Heart right ventricle (tissue), 16 donors: ENCODE measurements around the gene RPL28. TPM values are rescaled to one million over a fixed set of nuclear protein-coding genes. Genes with fewer than 3 reads are reported as not detected.
"Not testable (repeated sequence)": the region's sequence is repeated elsewhere in the genome, so short reads cannot be mapped to it uniquely, and the experiment has no call there.

Experiments
- ATAC-seq, 8 donors: fragments of 200-7000 bp; cut with Tn5 transposase; one replicate each; pipeline ENCODE4 v1.9.1; 2020; ENCODE audit warnings: mild to moderate bottlenecking in 8 of 8, moderate library complexity in 8 of 8, moderate number of reproducible peaks in 1 of 8
- DNase-seq, 2 donors: peaks; one replicate each; pipeline ENCODE4 v3.0.0-alpha.2; 2020
- H3K27ac ChIP-seq, 10 donors: fragments of 200-600 bp; sonication (generic) in 2 of 10; one replicate each; pipeline versions ENCODE4 v1.5.0 to v1.8.0; 2020 to 2022; ENCODE audit warnings: mild to moderate bottlenecking in 3 of 10
- H3K27me3 ChIP-seq, 7 donors: fragments of 200-600 bp; one replicate each; pipeline ENCODE4 v1.8.0; 2021 to 2022; ENCODE audit warnings: mild to moderate bottlenecking in 2 of 7
- H3K36me3 ChIP-seq, 9 donors: fragments of 200-600 bp; sonication (generic) in 1 of 9; one replicate each; pipeline versions ENCODE4 v1.5.0 to v1.8.0; 2020 to 2022; ENCODE audit warnings: mild to moderate bottlenecking in 2 of 9
- H3K4me1 ChIP-seq, 9 donors: fragments of 200-600 bp; sonication (generic) in 1 of 9; one replicate each; pipeline versions ENCODE4 v1.5.0 to v1.8.0; 2020 to 2022; ENCODE audit warnings: mild to moderate bottlenecking in 4 of 9
- H3K4me3 ChIP-seq, 10 donors: fragments of 200-600 bp; sonication (generic) in 2 of 10; one replicate each; pipeline versions ENCODE4 v1.5.0 to v1.8.0; 2020 to 2022; ENCODE audit warnings: mild to moderate bottlenecking in 7 of 10, moderate library complexity in 2 of 10
- H3K9me3 ChIP-seq, 11 donors: fragments of 200-600 bp in 10 of 11; sonication (generic) in 2 of 11; one replicate each; pipeline versions ENCODE4 v1.5.0 to v1.8.0; 2013 to 2022; ENCODE audit warnings: mild to moderate bottlenecking in 2 of 11, control low read depth in 1 of 11, moderate library complexity in 1 of 11
- WGBS, 2 donors: extraction: QIAGEN DNeasy Blood & Tissue Kit; methylation state at CpG; one replicate each; pipeline ENCODE4 v1.1.7; 2013; ENCODE audit warnings: inconsistent platforms in 1 of 2; 5-methylcytosine and 5-hydroxymethylcytosine counted together
- intact Hi-C, 10 donors: fragments of 100-400 bp; cut with DNase I; formaldehyde crosslinking; loops; one replicate each; pipeline versions ENCODE4 v1.11.1 to v1.14.2; 2022
- polyA plus RNA-seq, 2 donors: library from polyadenylated mRNA; stranded (reverse); fragments of 200-250 nt; gene quantifications; one replicate each; pipeline ENCODE4 v1.2.3, GENCODE V29; 2013
- total RNA-seq, 10 donors: library from RNA; stranded (reverse); fragmentation: NEBNext Ultra II Directional in 3 of 10; extraction: Animal tissue kit (Norgen Biotek cat#: 25700) in 3 of 10; gene quantifications; one replicate each; pipeline versions ENCODE4 v1.2.1 to v1.2.4, GENCODE V29; 2021 to 2023
- TF ChIP-seq, protein P1 (sequence below), 9 donors: fragments of 200-600 bp; sonication (generic) in 2 of 9; IDR thresholded peaks; one replicate each; pipeline versions ENCODE4 v1.5.0 to v1.8.0; 2021 to 2022; ENCODE audit warnings: antibody characterized with exemption in 9 of 9, mild to moderate bottlenecking in 5 of 9, moderate library complexity in 1 of 9
- donor health status: Arrhythmogenic right ventricular cardiomyopathy.
- donor health status: ischemic (EF 13 %, LVEDD 7.1; RV severe dilation, severe dysfunction).
- donor health status: healthy with polysubstance abuse.
- donor health status: DM: no; HTN: yes; CAD: no.
- donor health status: DM: no; HTN: no; CAD: no.
- donor health status: ischemic (EF 25% LVEDD 6.9; RV normal size, moderate dysfunction).
- donor health status: ischemic (EF 25% LVEDD 5.7; RV mildly dilated, moderate dysfunction).
- donor health status: healthy.
- donor health status: DM: yes; HTN: yes; CAD: no.
- donor health status: Ischemic cardiomyopathy.
- donor health status: ischemic (EF 35%, LVEDD 5.7; RV mildly dilated, moderate dysfunction).
- donor health status: nonischemic (EF 11% LVEDD 7.7; RV severe dilation, severe dysfunction).
- donor health status: DM: yes; HTN: yes; CAD: no.
- donor health status: PGD.
- donor health status: ischemic (EF 29% LVEDD 5.4; RV normal size, mild dysfunction).
- donor health status: nonischemic (EF 23%, LVEDD 6.1; RV moderate dilation, normal function).

Gene RPL28
- total and polyA plus RNA-seq, 12 donors: 473 to 1,617 (median 593) TPM

- 0 to 1% methylated on average over 72 of the region's 72 CpGs for WGBS, 2 donors
Observed at GRCh38 chr19:55407800-55408532, 22.2 kb downstream of the RPL28 start.

DNA sequence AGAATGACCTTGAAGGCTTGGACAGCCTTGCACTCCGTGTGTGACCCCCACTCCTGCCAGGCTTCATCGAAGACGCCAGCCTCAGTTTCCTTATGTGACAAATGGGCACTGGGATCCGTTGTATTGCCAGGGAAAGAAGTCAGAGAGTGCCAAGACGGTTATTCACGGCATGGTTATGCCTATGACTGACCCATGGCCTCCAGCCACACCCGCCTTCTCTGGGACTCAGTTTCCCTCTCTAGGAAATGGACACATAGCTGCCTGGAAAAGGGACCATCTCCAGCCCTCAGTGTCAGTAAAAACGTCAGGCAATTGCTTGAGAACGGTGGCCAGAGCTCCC is 22.8 kb downstream of the RPL28 start:
- intact Hi-C loops: loop anchor here in 1 of 10 donors (1.0 to 5.0 kb wide), 2 partner anchors 23 to 151 kb away; partner anchors contain the start of genes PPP6R1 and RPL28
- no peaks in the 10 kb centered on the region for H3K27me3 ChIP-seq
- peaks cover 4 to 27% (median 17%) of the 10 kb centered on the region in 9 donors for H3K4me1 ChIP-seq
- DNase-seq (no peak), ATAC-seq (no peak)
- H3K4me3 ChIP-seq: peak overlapping the region; percentile 30 to 99 (median 92)
- peak overlapping the region; percentile 48 to 99 (median 96) for H3K27ac ChIP-seq
- peaks cover 0 to 28% (median 9%) of the 10 kb centered on the region in 9 donors for H3K36me3 ChIP-seq
- TF ChIP-seq, protein P1, sequence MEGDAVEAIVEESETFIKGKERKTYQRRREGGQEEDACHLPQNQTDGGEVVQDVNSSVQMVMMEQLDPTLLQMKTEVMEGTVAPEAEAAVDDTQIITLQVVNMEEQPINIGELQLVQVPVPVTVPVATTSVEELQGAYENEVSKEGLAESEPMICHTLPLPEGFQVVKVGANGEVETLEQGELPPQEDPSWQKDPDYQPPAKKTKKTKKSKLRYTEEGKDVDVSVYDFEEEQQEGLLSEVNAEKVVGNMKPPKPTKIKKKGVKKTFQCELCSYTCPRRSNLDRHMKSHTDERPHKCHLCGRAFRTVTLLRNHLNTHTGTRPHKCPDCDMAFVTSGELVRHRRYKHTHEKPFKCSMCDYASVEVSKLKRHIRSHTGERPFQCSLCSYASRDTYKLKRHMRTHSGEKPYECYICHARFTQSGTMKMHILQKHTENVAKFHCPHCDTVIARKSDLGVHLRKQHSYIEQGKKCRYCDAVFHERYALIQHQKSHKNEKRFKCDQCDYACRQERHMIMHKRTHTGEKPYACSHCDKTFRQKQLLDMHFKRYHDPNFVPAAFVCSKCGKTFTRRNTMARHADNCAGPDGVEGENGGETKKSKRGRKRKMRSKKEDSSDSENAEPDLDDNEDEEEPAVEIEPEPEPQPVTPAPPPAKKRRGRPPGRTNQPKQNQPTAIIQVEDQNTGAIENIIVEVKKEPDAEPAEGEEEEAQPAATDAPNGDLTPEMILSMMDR (IDR thresholded peaks at IDR 0.05): no peak
- 64 to 70% methylated on average over 9 of the region's 9 CpGs for WGBS, 2 donors
- peaks cover 0 to 5% (median 0%) of the 10 kb centered on the region in 11 donors for H3K9me3 ChIP-seq

More at GRCh38 chr19:55407800-55408532, 22.2 kb downstream of the RPL28 start:
- Histone ChIP-seq H3K27me3 (no peaks in the 10 kb centered on the region), H3K9me3 (peaks cover 0 to 5% (median 0%) of the 10 kb centered on the region in 11 donors), H3K36me3 (peaks cover 0 to 34% (median 14%) of the 10 kb centered on the region in 9 donors), H3K27ac (peak overlapping the region; percentile 88 to 99 (median 96)), H3K4me3 (peak overlapping the region; percentile 77 to 99 (median 92)), H3K4me1 (peaks cover 4 to 27% (median 17%) of the 10 kb centered on the region in 9 donors)
- ATAC-seq (peak; percentile 96 to 99 (median 98)), DNase-seq (peak; percentile 98 to 99)
- intact Hi-C loops: loop anchor here in 1 of 10 donors (1.0 to 5.0 kb wide), 2 partner anchors 23 to 151 kb away; partner anchors contain the start of genes PPP6R1 and RPL28
- TF ChIP-seq, protein P1 (IDR thresholded peaks at IDR 0.05): no peak

DNA sequence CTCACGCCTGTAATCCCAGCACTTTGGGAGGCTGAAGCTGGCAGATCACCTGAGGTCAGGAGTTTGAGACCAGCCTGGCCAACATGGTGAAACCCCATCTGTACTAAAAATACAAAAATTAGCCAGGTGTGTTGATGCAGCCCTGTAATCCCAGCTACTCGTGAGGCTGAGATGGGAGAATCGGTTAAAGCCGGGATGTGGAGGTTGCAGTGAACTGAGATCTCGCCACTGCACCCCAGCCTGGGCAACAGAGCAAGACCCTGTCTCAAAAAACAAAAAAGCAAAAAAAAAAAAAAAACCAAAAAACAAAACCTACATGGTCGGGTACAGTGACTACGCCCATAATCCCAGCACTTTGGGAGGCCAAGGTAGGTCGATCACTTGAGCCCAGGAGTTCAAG is 23.4 kb downstream of the RPL28 start:
- WGBS, 2 donors: 91 to 98% methylated on average over 8 of the region's 8 CpGs
- intact Hi-C loops: loop anchor here in 1 of 10 donors (5.0 kb wide), 1 partner anchor 152 kb away; the partner anchor contains the start of gene PPP6R1

DNA sequence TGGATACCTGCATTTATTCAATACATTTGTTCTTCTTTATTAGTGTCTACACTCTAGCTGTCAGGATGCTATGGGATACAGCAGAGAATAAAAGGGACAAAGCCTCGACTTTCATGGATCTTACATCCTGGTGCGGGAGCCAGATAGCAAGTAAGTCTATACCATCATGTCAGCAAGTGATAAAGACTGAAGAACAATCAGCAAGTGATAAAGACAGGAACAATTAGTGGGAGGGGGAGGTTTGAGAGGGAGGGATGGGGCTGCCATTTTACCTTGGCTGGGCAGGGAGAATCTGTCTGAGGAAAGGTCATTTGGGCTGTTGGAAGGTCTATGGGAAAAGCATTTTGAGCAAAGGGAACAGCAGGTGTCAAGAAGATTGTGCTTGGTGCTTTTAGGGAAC is 24.4 kb downstream of the RPL28 start:
- H3K9me3 ChIP-seq: peaks cover 0 to 5% (median 0%) of the 10 kb centered on the region in 11 donors
- intact Hi-C loops: loop anchor here in 4 of 10 donors (10.0 kb wide), 2 partner anchors 105 to 115 kb away; no protein-coding TSS in a partner anchor
- ATAC-seq (no peak), DNase-seq (no peak)
- H3K4me3 ChIP-seq: no peak overlapping the region
- peaks cover 4 to 27% (median 17%) of the 10 kb centered on the region in 9 donors for H3K4me1 ChIP-seq
- WGBS, 2 donors: 80 to 83% methylated on average over 2 of the region's 2 CpGs
- no peak overlapping the region for H3K27ac ChIP-seq
- TF ChIP-seq, protein P1 (IDR thresholded peaks at IDR 0.05): no peak
- H3K36me3 ChIP-seq: peaks cover 0 to 12% (median 4%) of the 10 kb centered on the region in 9 donors
- no peaks in the 10 kb centered on the region for H3K27me3 ChIP-seq

More for the DNA sequence above, 23.4 kb downstream of the RPL28 start:
- H3K27me3 ChIP-seq, H3K4me3 ChIP-seq, DNase-seq, H3K9me3 ChIP-seq, ATAC-seq: not testable (repeated sequence)
- H3K4me1 ChIP-seq: peaks cover 4 to 27% (median 17%) of the 10 kb centered on the region in 9 donors
- peaks cover 0 to 22% (median 4%) of the 10 kb centered on the region in 9 donors for H3K36me3 ChIP-seq
- peak overlapping the region in 1 of 10 donors; percentile 96 for H3K27ac ChIP-seq
